ENCODE measurements around the gene MATCAP1.

Gene MATCAP1

GRCh38 chr16:67181346-67181745 lies 2.4 kb downstream of the MATCAP1 start:
- POLR2A ChIA-PET: no interaction called here
- WGBS (ENCODE audit: insufficient coverage): 100% methylated on average over 2 of the region's 2 CpGs
- CTCF ChIA-PET: interaction anchor here (0.7 to 2.6 kb wide), 7 partner anchors 9 to 80 kb away, joined by 3 to 13 read pairs (median 3); partner anchors contain the start of genes B3GNT9, FBXL8 and TRADD
- Histone ChIP-seq H3K4me1 (ENCODE audit: control extremely low read depth in 1 of 4, control insufficient read depth in 4 of 4, insufficient read depth in 4 of 4, low read length in 3 of 4) (peaks cover 0 to 35% (median 29%) of the 10 kb centered on the region in 4 experiments), H3K27me3 (replicated peaks in 2 of 5; ENCODE audit: control insufficient read depth in 4 of 5, insufficient read depth in 5 of 5, low read length in 4 of 5) (peaks cover 0 to 34% (median 18%) of the 10 kb centered on the region in 5 experiments), H3K4me3 (ENCODE audit: control insufficient read depth in 1 of 7, extremely low read depth in 1 of 7, insufficient read depth in 4 of 7, low read depth in 2 of 7, low read length in 6 of 7) (no peak overlapping the region), H3K27ac (ENCODE audit: insufficient read depth in 1 of 2, low read depth in 1 of 2, low read length in 2 of 2, poor library complexity in 1 of 2, severe bottlenecking in 2 of 2) (no peak overlapping the region), H3K36me3 (ENCODE audit: control insufficient read depth in 4 of 4, insufficient read depth in 4 of 4, low read length in 3 of 4) (peaks cover 0 to 2% (median 0%) of the 10 kb centered on the region in 4 experiments), H3K9me3 (ENCODE audit: control extremely low read depth in 1 of 5, control insufficient read depth in 4 of 5, insufficient read depth in 2 of 5, low read depth in 1 of 5, low read length in 4 of 5) (no peaks in the 10 kb centered on the region)
- DNase-seq: no peak

- Histone ChIP-seq H3K4me3 (ENCODE audit: control insufficient read depth in 1 of 7, extremely low read depth in 1 of 7, insufficient read depth in 4 of 7, low read depth in 2 of 7, low read length in 6 of 7) (no peak overlapping the region), H3K4me1 (ENCODE audit: control extremely low read depth in 1 of 4, control insufficient read depth in 4 of 4, insufficient read depth in 4 of 4, low read length in 3 of 4) (peaks cover 0 to 31% (median 26%) of the 10 kb centered on the region in 4 experiments), H3K36me3 (ENCODE audit: control insufficient read depth in 4 of 4, insufficient read depth in 4 of 4, low read length in 3 of 4) (peaks cover 0 to 2% (median 0%) of the 10 kb centered on the region in 4 experiments), H3K9me3 (ENCODE audit: control extremely low read depth in 1 of 5, control insufficient read depth in 4 of 5, insufficient read depth in 2 of 5, low read depth in 1 of 5, low read length in 4 of 5) (no peaks in the 10 kb centered on the region), H3K27ac (ENCODE audit: insufficient read depth in 1 of 2, low read depth in 1 of 2, low read length in 2 of 2, poor library complexity in 1 of 2, severe bottlenecking in 2 of 2) (no peak overlapping the region), H3K27me3 (replicated peaks in 2 of 5; ENCODE audit: control insufficient read depth in 4 of 5, insufficient read depth in 5 of 5, low read length in 4 of 5) (peaks cover 0 to 44% (median 20%) of the 10 kb centered on the region in 5 experiments)
- WGBS (ENCODE audit: insufficient coverage): 97% methylated on average over 14 of the region's 16 CpGs
- POLR2A ChIA-PET: no interaction called here
- DNase-seq: no peak
- CTCF ChIA-PET: interaction anchor here (1.1 to 1.3 kb wide), 2 partner anchors 16 to 18 kb away, joined by 4 read pairs; no protein-coding TSS in a partner anchor
Measured at GRCh38 chr16:67180166-67180565, 3.6 kb downstream of the MATCAP1 start.

- Histone ChIP-seq H3K9me3 (ENCODE audit: control extremely low read depth in 1 of 5, control insufficient read depth in 4 of 5, insufficient read depth in 2 of 5, low read depth in 1 of 5, low read length in 4 of 5) (no peaks in the 10 kb centered on the region), H3K4me3 (ENCODE audit: control insufficient read depth in 1 of 7, extremely low read depth in 1 of 7, insufficient read depth in 4 of 7, low read depth in 2 of 7, low read length in 6 of 7) (no peak overlapping the region), H3K4me1 (ENCODE audit: control extremely low read depth in 1 of 4, control insufficient read depth in 4 of 4, insufficient read depth in 4 of 4, low read length in 3 of 4) (peaks cover 0 to 31% (median 26%) of the 10 kb centered on the region in 4 experiments), H3K36me3 (ENCODE audit: control insufficient read depth in 4 of 4, insufficient read depth in 4 of 4, low read length in 3 of 4) (peaks cover 0 to 2% (median 0%) of the 10 kb centered on the region in 4 experiments), H3K27ac (ENCODE audit: insufficient read depth in 1 of 2, low read depth in 1 of 2, low read length in 2 of 2, poor library complexity in 1 of 2, severe bottlenecking in 2 of 2) (no peak overlapping the region), H3K27me3 (replicated peaks in 2 of 5; ENCODE audit: control insufficient read depth in 4 of 5, insufficient read depth in 5 of 5, low read length in 4 of 5) (peaks cover 0 to 44% (median 23%) of the 10 kb centered on the region in 5 experiments)
- ChIA-PET CTCF (interaction anchor here (0.8 to 1.3 kb wide), 4 partner anchors 16 to 217 kb away, joined by 3 to 4 read pairs (median 4); no protein-coding TSS in a partner anchor), POLR2A (no interaction called here)
- peak in 1 of 3 donors; percentile 56 for DNase-seq
- 96% methylated on average over 8 of the region's 13 CpGs for WGBS (ENCODE audit: insufficient coverage)
Measured at GRCh38 chr16:67179421-67180080, 4.2 kb downstream of the MATCAP1 start.

- Histone ChIP-seq H3K36me3 (ENCODE audit: control insufficient read depth in 4 of 4, insufficient read depth in 4 of 4, low read length in 3 of 4) (peaks cover 0 to 2% (median 0%) of the 10 kb centered on the region in 4 experiments), H3K4me3 (ENCODE audit: control insufficient read depth in 1 of 7, extremely low read depth in 1 of 7, insufficient read depth in 4 of 7, low read depth in 2 of 7, low read length in 6 of 7) (peak overlapping the region in 6 of 7 experiments; percentile 40 to 74 (median 55)), H3K27ac (ENCODE audit: insufficient read depth in 1 of 2, low read depth in 1 of 2, low read length in 2 of 2, poor library complexity in 1 of 2, severe bottlenecking in 2 of 2) (no peak overlapping the region), H3K4me1 (ENCODE audit: control extremely low read depth in 1 of 4, control insufficient read depth in 4 of 4, insufficient read depth in 4 of 4, low read length in 3 of 4) (peaks cover 0 to 33% (median 25%) of the 10 kb centered on the region in 4 experiments), H3K27me3 (replicated peaks in 2 of 5; ENCODE audit: control insufficient read depth in 4 of 5, insufficient read depth in 5 of 5, low read length in 4 of 5) (peaks cover 0 to 55% (median 30%) of the 10 kb centered on the region in 5 experiments), H3K9me3 (ENCODE audit: control extremely low read depth in 1 of 5, control insufficient read depth in 4 of 5, insufficient read depth in 2 of 5, low read depth in 1 of 5, low read length in 4 of 5) (no peaks in the 10 kb centered on the region)
- ChIA-PET CTCF (interaction anchor here (1.2 to 4.6 kb wide), 4 partner anchors 10 to 79 kb away, joined by 3 to 34 read pairs (median 4); partner anchors contain the start of gene B3GNT9), POLR2A (no interaction called here)
- DNase-seq: peak in 2 of 3 donors; percentile 74 to 75
- 4% methylated on average over 59 of the region's 73 CpGs for WGBS (ENCODE audit: insufficient coverage)
Measured at GRCh38 chr16:67177743-67178699, 5.7 kb downstream of the MATCAP1 start.

DNA sequence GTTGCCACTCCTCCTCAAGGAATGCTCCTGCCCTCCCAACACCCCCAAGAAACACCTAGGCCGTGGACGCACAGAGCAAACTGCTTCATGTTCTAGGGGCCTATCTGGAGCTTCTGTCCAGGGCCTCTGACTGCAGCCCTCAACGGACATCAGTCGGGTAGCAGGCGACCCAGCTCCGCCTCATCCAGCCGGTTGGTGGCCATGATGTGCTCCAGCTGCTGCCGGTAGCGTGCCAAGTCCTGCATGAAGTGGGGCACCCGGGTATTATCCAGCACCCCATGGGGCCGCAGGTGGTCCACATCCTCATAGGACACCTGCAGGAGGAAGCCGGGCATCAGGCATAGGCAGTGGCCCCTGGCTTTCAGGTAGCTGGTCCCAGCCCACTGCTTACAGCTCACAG lies 7.1 kb downstream of the MATCAP1 start:
- no peak overlapping the region for H3K27ac ChIP-seq (ENCODE audit: insufficient read depth in 1 of 2, low read depth in 1 of 2, low read length in 2 of 2, poor library complexity in 1 of 2, severe bottlenecking in 2 of 2)
- peaks cover 0 to 28% (median 22%) of the 10 kb centered on the region in 4 experiments for H3K4me1 ChIP-seq (ENCODE audit: control extremely low read depth in 1 of 4, control insufficient read depth in 4 of 4, insufficient read depth in 4 of 4, low read length in 3 of 4)
- H3K9me3 ChIP-seq (ENCODE audit: control extremely low read depth in 1 of 5, control insufficient read depth in 4 of 5, insufficient read depth in 2 of 5, low read depth in 1 of 5, low read length in 4 of 5): no peaks in the 10 kb centered on the region
- 97% methylated on average over 12 of the region's 12 CpGs for whole genome bisulfite sequencing (ENCODE audit: insufficient coverage)
- CTCF ChIA-PET: interaction anchor here (0.8 to 4.6 kb wide), 12 partner anchors 8 to 220 kb away, joined by 3 to 34 read pairs (median 4); partner anchors contain the start of genes B3GNT9, E2F4, FBXL8 and TRADD
- DNase-seq: no peak
- peaks cover 0 to 66% (median 38%) of the 10 kb centered on the region in 5 experiments for H3K27me3 ChIP-seq (replicated peaks in 2 of 5; ENCODE audit: control insufficient read depth in 4 of 5, insufficient read depth in 5 of 5, low read length in 4 of 5)
- peaks cover 0 to 2% (median 0%) of the 10 kb centered on the region in 4 experiments for H3K36me3 ChIP-seq (ENCODE audit: control insufficient read depth in 4 of 4, insufficient read depth in 4 of 4, low read length in 3 of 4)
- POLR2A ChIA-PET: no interaction called here
- H3K4me3 ChIP-seq (ENCODE audit: control insufficient read depth in 1 of 7, extremely low read depth in 1 of 7, insufficient read depth in 4 of 7, low read depth in 2 of 7, low read length in 6 of 7): no peak overlapping the region

GRCh38 chr16:67174706-67175231 lies 9.0 kb downstream of the MATCAP1 start:
- WGBS (ENCODE audit: insufficient coverage): 31% methylated on average over 31 of the region's 31 CpGs
- Histone ChIP-seq H3K36me3 (ENCODE audit: control insufficient read depth in 4 of 4, insufficient read depth in 4 of 4, low read length in 3 of 4) (peaks cover 0 to 2% (median 0%) of the 10 kb centered on the region in 4 experiments), H3K27me3 (replicated peaks in 2 of 5; ENCODE audit: control insufficient read depth in 4 of 5, insufficient read depth in 5 of 5, low read length in 4 of 5) (peaks cover 4 to 82% (median 47%) of the 10 kb centered on the region in 5 experiments), H3K27ac (ENCODE audit: insufficient read depth in 1 of 2, low read depth in 1 of 2, low read length in 2 of 2, poor library complexity in 1 of 2, severe bottlenecking in 2 of 2) (no peak overlapping the region), H3K4me1 (ENCODE audit: control extremely low read depth in 1 of 4, control insufficient read depth in 4 of 4, insufficient read depth in 4 of 4, low read length in 3 of 4) (peaks cover 0 to 42% (median 35%) of the 10 kb centered on the region in 4 experiments), H3K9me3 (ENCODE audit: control extremely low read depth in 1 of 5, control insufficient read depth in 4 of 5, insufficient read depth in 2 of 5, low read depth in 1 of 5, low read length in 4 of 5) (no peaks in the 10 kb centered on the region), H3K4me3 (ENCODE audit: control insufficient read depth in 1 of 7, extremely low read depth in 1 of 7, insufficient read depth in 4 of 7, low read depth in 2 of 7, low read length in 6 of 7) (peak overlapping the region in 4 of 7 experiments; percentile 2 to 70 (median 60))
- ChIA-PET POLR2A (no interaction called here), CTCF (interaction anchor here (0.7 to 4.6 kb wide), 10 partner anchors 8 to 231 kb away, joined by 3 to 34 read pairs (median 4); partner anchors contain the start of genes B3GNT9, E2F4 and EXOC3L1)
- DNase-seq: no peak

All from common myeloid progenitor, CD34-positive (primary cell).